ENCODE data around the gene CAPN3.
"Not testable (repeated sequence)": the region's sequence is repeated elsewhere in the genome, so short reads cannot be mapped to it uniquely, and the experiment has no call there.

DNA sequence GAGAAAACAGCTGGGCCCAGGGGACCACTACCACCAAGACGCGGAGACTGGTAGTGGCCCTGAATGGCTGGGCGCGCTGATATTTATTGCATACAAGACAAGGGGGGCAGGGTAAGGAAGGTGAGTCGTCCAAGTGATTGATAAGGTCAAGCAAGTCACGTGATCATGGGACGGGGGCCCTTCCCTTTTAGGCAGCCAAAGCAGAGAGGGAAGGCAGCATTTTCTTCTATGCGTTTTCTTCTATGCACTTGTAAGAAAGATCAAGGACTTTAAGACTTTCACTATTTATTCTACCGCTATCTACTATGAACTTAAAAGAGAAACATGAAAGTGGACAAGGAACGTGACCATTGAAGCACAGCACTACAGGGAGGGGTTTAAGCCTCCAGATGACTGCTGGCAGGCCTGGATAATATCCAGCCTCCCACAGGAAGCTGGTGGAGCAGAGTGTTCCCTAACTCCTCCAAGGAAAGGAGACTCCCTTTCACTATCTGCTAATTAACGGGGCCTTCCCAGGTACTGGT, 43.0 kb upstream of the CAPN3 start:
- not testable (repeated sequence) for TF ChIP-seq ZNF121, KLF1 (tag by site-specific recombination; IDR thresholded peaks at IDR 0.05)
- TF ChIP-seq, protein P1, sequence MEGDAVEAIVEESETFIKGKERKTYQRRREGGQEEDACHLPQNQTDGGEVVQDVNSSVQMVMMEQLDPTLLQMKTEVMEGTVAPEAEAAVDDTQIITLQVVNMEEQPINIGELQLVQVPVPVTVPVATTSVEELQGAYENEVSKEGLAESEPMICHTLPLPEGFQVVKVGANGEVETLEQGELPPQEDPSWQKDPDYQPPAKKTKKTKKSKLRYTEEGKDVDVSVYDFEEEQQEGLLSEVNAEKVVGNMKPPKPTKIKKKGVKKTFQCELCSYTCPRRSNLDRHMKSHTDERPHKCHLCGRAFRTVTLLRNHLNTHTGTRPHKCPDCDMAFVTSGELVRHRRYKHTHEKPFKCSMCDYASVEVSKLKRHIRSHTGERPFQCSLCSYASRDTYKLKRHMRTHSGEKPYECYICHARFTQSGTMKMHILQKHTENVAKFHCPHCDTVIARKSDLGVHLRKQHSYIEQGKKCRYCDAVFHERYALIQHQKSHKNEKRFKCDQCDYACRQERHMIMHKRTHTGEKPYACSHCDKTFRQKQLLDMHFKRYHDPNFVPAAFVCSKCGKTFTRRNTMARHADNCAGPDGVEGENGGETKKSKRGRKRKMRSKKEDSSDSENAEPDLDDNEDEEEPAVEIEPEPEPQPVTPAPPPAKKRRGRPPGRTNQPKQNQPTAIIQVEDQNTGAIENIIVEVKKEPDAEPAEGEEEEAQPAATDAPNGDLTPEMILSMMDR (tag by site-specific recombination; IDR thresholded peaks at IDR 0.05) = not testable (repeated sequence)

Data from HEK293 (cell line).